HepG2 (cell line): ENCODE measurements around the gene CYP17A1.

Source experiments
- ATM ChIP-seq: fragments of 450-650 bp; IDR thresholded peaks from 2 replicates; pipeline ENCODE4 v1.7.1; 2017; ENCODE audit warnings: mild to moderate bottlenecking, borderline replicate concordance
- FOXP1 ChIP-seq, 2 experiments: fragments of 450-650 bp in 1 of 2; IDR thresholded peaks; 2 replicates each; pipeline ENCODE4 v1.6.1; 2017 to 2018; ENCODE audit warnings: antibody characterized with exemption in 1 of 2
- TF ChIP-seq, protein P1 (sequence below): sonication (generic); formaldehyde crosslinking; IDR thresholded peaks from 2 replicates; pipeline ENCODE4 v1.5.0; 2020; ENCODE audit warnings: mild to moderate bottlenecking, missing genetic modification reagents, moderate library complexity

- TF ChIP-seq, protein P1, sequence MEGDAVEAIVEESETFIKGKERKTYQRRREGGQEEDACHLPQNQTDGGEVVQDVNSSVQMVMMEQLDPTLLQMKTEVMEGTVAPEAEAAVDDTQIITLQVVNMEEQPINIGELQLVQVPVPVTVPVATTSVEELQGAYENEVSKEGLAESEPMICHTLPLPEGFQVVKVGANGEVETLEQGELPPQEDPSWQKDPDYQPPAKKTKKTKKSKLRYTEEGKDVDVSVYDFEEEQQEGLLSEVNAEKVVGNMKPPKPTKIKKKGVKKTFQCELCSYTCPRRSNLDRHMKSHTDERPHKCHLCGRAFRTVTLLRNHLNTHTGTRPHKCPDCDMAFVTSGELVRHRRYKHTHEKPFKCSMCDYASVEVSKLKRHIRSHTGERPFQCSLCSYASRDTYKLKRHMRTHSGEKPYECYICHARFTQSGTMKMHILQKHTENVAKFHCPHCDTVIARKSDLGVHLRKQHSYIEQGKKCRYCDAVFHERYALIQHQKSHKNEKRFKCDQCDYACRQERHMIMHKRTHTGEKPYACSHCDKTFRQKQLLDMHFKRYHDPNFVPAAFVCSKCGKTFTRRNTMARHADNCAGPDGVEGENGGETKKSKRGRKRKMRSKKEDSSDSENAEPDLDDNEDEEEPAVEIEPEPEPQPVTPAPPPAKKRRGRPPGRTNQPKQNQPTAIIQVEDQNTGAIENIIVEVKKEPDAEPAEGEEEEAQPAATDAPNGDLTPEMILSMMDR (CRISPR knock-in tag), result no peak
- TF ChIP-seq FOXP1 (IDR thresholded peaks at IDR 0.05) (no peak), FOXP1 (CRISPR knock-in tag; IDR thresholded peaks at IDR 0.05) (no peak), ATM (no peak)
These were observed 28.8 kb downstream of the CYP17A1 start for GRCh38 chr10:102808380-102808779.
